GM19452 (cell line): Measurements from ENCODE around the gene SNIP1.
"Not testable (repeated sequence)": the region's sequence is repeated elsewhere in the genome, so short reads cannot be mapped to it uniquely, and the experiment has no call there.

Experiments used
- ATAC-seq: cut with Tn5 transposase; IDR thresholded peaks from one replicate; pipeline ENCODE4 v1.9.1; 2021; ENCODE audit not compliant: unreplicated experiment

Gene SNIP1

DNA sequence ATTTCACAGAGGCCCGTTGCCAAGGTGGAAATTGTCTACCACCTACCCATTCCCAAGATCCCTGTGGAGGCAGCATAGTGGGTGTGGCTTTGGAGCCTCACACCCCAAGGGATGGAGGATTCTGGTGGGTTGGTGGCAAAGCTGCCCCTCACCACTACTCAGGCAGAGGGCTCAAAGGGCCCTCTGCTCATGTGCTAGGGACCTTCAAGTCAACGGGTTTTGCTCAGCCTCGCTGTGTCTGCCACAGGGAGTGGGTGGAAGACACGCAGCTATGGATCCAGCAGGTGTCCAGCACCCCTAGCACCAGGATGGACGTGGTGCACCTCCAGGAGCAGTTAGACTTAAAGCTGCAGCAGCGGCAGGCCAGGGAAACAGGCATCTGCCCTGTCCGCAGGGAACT is 5.0 kb upstream of the SNIP1 start:
- no peak for ATAC-seq

DNA sequence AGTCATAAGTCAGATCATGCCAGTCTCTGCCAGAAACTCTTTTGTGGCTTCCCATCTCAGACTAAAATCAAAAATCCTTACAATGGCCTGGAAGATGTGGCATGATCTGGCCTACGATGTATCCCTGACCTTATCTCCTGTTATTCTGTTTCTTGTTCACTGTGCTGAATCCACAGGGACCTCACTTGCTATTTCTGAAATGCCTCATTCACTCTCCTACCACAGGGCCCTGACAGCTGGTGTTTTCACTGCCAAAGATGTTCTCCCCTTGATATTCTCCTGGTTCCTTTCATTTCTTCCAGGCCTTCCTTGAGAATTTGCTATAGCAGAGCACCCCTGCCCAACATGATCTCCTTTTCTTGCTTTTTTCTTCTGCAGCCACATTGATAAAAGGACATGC is 4.3 kb upstream of the SNIP1 start:
- no peak for ATAC-seq

DNA sequence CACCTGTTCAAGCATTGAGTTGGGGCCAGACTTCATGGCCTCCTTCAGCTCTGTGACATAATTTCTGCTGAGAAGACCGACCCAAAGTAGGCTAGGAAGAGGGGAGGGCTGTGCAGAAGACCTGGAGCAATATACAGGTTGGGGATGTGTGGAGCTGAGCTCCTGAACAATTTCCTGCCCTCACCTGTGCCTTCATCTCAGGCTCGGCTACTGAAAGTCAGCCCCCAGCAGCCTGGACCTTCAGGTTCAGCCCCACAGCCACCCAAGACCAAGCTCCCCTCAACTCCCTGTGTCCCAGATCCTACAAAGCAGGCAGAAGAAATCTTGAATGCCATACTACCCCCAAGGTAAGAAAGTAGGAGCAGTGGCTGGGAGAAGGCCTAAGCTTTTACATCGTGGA is 3.3 kb upstream of the SNIP1 start:
- ATAC-seq: no peak

DNA sequence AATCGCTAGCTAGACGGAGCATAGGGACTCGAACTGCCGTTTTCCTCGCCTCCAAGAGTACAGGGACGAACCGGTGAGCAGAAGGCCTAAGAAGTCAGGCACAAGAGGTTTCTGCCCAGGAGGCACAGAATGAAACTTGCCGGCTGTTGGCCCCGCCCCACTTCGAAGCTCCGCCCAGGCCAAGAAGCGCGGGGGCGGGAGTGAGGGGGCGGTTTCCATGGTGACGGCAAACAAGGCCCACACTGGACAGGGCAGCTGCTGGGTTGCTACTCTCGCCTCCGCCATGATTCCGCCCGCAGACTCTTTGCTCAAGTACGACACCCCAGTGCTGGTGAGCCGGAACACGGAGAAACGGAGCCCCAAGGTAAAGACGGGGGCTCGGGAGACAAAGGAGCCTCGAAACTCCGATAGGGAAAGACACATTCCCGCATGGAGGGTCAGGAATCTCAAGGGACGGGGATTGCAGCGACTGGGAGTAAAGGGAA is 2.7 kb upstream of the SNIP1 start, which contains the start of gene DNALI1:
Gene DNALI1, plus strand, starts transcription at position 229 of the 485 bp plus-strand sequence. Its CDS starts 55 bp downstream, at position 284.
- no peak for ATAC-seq

DNA sequence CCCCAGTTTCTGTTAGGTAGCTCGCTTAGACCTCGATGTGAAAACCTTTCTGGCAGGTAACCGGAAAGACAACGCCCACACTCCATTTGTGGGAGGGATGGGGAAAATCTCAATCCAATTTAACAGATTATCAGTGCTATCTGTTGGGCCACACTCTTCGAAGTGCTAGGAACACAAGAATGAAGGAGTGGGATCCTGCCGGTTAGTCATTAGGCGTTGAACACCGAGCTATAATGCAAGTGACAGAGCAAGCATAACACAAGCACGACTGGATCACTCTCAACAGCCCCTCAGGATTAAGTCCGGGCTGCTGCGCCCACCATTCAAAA is 531 bp downstream of the SNIP1 start:
- no peak for ATAC-seq

DNA sequence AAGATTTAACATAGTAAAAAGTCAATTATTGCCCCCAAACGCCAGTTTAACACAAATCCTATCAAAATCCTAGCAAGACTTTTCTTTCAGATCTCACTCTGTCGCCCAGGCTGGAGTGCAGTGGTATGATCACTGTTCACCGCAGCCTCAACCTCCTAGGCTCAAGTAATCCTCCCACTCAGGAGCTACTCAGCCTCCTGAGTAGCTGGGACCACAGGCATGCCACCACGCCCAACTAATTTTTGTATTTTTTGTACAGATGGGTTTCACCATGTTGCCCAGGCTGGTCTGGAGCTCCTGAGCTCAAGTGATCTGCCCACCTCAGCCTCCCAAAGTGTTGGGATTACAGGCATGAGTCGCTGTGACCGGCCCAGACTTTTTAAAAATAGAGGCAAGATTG is 4.8 kb downstream of the SNIP1 start:
- ATAC-seq: no peak

DNA sequence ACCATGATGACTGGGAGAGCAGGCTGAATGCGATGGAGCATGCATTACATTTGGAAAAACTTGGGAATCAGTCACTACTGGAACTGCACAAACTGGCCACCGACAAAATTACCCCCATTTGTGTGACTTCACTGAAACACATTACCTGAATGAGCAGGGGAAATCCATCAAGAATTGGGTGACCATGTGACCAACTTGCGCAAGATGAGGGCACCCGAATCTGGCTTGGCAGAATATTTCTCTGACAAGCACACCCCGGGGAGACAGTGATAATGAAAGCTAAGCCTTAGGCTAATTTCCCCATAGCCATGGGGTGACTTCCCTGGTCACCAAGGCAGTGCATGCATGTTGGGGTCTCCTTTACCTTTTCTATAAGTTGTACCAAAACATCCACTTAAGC is 9.1 kb downstream of the SNIP1 start:
- ATAC-seq: no peak

DNA sequence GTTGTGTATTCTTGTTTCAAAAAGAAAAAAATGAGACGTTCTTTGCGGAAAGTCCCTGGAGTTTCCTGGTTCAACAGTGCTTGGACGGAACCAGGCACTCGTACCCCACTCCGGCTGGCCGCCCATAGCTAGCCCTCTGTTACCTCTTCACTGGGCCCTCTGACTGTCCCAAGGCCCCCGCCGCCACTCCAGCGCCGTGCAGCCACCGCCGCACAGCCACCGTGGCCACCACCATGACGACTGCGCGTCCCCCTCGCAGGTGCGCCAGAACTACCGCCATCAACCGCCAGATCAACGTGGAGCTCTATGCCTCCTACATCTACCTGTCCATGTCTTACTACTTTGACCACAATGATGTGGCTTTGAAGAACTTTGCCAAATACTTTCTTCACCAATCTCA is 9.6 kb downstream of the SNIP1 start:
- ATAC-seq: no peak

DNA sequence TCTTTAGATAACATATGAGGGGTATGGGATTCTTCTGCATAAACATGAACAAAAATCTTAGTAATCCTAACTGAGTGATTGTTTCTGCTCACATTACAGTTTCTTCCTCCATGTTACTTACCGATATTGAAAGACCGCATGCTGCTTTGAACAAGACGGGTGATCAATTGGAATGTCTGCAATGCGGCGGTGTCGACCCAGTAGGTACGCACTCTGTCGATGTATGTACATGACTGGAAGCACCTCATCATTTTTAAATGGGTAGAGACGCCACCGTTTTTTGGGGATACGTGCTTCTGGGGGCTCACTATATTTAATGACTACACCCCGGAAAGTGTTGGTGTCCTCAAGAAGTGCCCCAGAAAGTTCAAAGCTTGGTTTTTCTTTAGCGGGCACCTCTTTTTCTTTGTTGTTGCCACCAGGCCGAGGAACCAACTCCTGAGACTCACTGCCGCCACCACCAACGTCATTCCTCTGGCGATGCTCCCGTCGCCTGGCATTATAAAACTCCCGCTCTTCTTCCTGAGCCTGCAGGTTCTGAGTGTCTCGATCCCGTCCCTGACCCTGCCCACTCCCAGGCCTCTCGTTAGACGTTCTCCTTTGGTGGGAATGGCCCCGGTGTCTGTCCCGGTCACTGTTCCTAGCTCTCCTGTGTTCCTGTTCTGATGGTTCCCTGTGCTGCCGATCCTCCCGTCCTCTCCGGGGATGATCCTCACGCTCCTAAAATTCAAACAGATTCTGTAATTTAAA is 13.9 kb downstream of the SNIP1 start:
- no peak for ATAC-seq

DNA sequence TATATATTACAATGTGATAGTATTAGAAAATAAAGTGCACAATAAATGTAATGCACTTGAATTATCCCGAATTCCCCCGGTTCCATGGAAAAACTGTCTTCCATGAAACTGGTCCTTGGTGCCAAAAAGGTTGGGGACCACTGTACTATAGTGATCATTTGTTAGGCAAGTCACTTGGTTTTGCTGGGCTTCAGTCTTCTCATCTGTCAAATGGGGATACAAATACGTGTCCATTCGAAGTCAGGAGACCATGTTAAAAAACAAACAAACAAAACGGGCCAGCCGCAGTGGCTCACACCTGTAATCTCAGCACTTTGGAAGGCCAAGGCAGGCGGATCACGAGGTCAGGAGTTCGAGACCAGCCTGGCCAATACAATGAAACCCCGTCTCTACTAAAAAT is 14.9 kb downstream of the SNIP1 start:
- not testable (repeated sequence) for ATAC-seq

DNA sequence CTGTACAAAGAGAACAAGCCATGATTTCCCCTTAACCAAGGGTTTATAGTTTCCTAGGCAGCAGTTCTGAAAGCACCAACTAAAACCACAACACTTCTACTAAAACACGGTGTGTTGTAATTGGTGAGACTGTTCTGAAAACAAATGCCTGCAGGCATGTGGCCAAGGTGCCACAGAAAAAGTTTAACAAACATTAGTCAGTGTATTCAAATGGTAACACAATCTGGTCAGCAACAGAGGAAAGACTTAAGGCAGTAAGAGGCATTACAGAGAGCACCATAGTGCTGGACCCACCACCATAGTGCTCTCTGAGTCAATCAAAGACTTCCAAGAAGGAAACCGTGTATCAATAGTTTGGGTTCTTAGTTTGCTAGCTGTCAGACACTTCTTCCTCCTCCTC is 16.7 kb downstream of the SNIP1 start:
- no peak for ATAC-seq

DNA sequence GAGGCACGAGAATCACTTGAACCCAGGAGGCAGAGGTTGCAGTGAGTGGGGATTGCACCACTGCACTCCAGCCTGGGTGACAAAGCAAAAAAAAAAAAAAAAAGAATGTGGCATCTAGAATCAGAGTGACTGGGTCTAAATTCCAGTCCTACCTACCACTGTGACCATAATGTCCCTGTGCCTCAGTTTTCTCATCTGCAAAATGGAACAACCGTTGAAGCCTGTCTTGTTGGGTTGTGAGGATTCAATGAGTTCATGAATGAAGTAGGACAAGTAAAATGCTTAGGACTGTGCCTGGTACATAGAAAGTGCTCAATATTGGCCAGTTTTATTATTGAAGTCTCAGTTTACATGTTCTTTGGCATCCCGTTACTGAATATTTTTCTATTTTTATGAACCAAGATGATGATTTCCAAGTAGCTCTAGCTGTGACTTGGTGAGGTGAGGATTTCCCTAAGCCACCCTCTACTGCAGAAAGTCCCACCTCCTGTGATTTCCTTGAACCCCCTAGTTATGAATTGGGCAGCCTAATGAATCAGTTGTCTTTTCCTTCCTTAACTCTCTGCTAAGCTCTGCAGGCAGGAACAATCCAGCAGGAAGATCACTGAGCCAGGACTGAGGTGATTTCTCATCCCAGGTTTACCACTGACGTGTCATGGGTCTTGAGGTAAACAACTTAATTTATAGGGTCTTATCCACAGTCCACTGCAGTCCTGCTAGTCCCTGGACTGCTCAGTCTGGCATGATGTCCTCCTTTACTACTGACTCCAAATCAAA is 20.6 kb downstream of the SNIP1 start:
- ATAC-seq: no peak

DNA sequence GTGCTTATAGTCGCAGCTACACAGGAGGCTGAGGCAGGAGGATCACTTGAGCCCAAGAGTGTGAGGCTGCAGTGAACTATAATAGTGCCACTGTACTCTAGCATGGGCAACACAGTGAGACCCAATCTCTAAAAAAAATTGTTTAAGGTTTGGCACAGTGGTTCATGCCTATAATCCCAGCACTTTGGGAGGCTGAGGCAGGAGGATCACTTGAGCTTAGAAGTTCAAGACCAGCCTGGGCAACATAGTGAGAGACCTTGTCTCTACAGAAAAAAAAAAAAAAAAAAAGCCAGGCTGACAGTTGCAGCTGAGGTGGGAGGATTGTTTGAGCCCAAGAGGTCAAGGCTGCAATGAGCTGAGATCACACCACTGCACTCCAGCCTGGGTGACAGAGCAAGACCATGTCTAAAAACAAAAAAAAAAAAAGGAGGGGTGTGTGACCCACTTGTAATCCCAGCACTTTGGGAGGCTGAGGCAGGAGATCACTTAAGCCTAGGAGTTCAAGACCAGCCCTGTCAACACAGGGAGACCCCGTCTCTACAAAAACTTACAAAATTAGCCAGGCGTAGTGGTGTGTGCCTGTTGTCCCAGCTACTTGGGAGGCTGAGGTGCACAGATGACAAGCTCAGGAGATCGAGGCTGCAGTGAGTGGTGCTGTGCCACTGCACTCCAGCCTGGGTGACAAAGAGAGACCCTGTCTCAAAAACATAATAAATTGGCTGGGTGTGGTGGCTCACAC is 21.5 kb downstream of the SNIP1 start:
- not testable (repeated sequence) for ATAC-seq

DNA sequence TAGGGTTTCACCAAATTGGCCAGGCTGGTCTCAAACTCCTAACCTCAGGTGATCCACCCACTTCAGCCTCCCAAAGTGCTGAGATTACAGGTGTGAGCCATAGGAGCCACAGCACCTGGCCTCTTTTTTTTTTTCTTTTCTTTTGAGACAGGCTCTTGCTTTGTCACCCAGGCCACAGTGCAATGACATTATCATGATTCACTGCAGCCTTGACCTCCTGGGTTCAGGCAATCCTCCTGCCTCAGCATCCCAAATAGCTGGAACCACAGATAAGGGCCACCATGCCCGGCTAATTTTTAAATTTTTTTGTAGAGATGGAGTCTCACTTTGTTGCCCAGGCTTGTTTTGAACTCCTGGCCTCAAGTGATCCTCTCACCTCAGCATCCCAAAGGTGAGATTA is 24.2 kb downstream of the SNIP1 start:
- ATAC-seq: not testable (repeated sequence)

DNA sequence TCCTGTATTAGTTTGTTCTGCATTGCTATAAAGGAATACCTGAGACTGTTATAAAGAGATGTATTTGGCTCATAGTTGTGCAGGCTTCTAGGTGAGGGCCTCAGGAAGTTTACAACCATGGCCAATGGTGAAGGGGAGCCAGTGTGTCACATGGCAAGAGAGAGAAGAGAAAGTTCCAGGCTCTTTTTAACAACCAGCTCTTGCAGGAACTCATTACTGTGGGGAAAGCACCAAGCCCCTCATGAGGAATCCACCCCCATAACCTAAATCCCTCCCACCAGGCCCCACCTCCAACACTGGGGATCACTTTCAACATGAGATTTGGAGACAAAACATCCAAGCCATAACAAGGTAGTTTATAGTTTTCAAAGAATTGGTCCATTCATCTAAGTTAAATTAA is 34.5 kb downstream of the SNIP1 start:
- ATAC-seq: no peak

DNA sequence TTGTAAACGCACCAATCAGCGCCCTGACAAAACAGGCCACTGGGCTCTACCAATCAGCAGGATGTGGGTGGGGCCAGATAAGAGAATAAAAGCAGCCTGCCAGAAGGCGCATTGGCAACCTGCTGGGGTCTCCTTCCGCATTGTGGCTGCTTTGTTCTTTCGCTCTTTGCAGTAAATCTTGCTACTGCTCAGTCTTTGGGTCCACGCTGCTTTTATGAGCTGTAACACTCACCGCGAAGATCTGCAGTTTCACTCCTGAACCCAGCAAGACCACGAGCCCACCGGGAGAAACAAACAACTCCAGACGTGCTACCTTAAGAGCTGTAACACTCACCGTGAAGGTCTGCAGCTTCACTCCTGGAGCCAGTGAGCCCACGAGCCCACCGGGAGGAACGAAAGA is 35.2 kb downstream of the SNIP1 start:
- ATAC-seq: not testable (repeated sequence)

DNA sequence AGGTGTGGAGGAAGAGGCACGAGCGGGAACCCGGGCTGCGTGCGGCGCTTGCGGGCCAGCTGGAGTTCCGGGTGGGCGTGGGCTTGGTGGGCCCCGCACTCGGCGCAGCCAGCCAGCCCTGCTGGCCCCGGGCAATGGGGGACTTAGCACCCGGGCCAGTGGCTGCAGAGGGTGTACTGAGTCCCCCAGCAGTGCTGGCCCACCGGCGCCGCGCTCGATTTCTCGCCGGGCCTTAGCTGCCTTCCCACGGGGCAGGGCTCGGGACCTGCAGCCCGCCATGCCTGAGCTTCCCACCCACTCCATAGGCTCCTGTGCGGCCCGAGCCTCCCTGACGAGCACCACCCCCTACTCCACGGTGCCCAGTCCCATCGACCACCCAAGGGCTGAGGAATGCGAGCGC is 35.9 kb downstream of the SNIP1 start:
- ATAC-seq: not testable (repeated sequence)

DNA sequence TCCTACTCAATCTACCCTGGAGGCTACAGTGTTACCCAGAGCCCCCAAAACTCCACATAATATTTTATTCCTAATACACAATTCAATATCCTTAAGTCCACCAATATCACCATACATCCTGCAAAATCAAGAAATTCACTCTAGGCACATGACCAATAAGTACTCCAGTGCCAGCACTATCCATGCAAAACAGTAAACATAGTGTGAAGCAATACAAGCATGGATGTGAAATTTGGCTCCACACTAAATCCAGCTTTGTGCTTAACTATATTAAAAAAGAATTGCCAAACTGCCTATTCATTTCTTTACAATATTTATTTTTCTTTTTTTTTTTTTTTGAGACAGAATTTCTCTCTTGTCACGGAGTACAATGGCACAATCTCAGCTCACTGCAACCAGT is 36.5 kb downstream of the SNIP1 start:
- ATAC-seq: no peak

DNA sequence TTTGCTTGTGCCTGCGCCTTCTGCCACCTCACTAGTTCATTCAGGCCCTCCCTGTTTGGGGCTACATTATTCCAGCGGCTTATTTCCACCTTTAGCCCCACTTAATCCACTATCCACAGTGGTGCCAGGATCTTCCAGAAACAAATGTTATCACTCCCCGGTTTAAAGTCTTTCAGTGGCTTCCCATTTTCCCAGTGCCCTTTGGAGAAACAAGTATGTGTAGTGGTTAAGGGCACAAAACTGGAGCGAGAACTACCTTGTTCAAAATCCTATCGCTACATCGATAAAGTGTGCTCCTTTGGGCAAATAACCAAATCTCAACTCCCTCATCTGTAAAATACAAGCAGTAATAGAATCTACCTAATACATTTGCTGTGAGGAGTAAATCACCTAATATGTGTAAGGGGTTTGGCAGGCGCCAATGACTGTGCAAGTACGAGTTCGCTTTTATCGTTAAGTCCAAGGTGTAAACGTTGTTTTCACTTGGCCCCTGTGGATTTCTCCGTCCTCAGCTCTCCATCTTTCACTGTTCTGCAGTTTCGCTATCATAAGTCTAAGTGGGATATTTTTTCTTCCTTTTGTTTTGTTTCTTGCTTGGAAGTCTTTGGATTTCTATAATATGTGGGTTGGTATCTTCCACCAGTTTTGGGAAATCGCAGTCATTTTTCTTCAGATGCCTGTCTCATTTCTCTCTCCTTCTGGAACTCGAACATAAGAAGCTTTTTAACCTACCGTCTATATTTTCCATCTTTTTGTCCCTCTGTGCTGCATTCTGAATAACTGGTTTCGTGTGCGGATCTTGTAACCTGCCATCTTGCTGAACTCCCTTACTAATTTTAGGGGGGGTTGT is 38.7 kb downstream of the SNIP1 start:
- no peak for ATAC-seq

DNA sequence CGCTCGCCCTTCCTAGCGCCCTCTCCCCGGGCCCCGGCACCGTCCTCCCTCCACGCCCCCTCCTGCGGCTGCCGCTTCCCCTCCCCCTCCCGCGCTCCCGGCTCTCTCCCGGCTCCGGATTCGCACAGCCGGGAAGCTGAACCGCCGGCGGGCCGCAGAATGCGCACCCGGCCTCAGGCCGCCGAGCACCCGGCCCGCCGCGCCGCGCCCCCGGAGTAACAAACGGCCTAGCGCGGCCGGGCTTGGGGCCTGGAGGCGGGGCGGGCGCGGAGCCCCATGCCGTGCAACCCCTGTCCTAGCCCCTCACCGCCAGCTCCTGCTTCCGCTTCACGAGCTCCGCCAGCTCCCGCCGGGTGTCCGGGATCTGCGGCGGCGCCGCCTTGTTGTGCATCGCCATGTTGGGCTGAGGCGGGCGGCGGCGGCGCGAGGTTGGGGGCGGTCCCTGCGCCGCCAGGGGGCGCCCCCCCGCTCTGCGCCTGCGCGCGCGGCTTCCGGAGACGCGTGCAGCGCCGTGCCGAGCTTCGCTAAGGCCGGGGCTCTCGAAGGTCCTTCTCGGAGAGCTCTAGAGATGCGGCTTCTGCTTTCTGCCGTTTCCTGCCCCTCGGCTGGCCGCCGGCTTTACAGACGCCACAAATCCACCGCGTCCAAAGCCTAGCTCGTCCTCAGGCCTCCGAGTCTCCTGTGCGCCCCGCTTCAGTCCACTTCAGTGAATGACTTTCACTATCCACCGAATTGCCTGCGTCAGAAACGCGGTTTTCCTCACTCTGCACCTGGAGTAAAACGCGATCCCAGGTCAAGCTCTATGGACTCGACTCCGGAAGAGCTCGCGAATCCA is 39.5 kb downstream of the SNIP1 start, which contains the start of gene MEAF6:
Gene MEAF6, minus strand, starts transcription at position 417 of the 835 bp plus-strand sequence. Its CDS starts 20 bp downstream, at position 397.
- ATAC-seq: peak; percentile 88
